ENCODE data around the gene NELL2. TPM values are rescaled to one million over a fixed set of nuclear protein-coding genes. Genes with fewer than 3 reads are reported as not detected.
"Not testable (repeated sequence)": the region's sequence is repeated elsewhere in the genome, so short reads cannot be mapped to it uniquely, and the experiment has no call there.

NELL2 gene
- total RNA-seq, 1 donor from 2014 or later: 27.1 TPM

DNA sequence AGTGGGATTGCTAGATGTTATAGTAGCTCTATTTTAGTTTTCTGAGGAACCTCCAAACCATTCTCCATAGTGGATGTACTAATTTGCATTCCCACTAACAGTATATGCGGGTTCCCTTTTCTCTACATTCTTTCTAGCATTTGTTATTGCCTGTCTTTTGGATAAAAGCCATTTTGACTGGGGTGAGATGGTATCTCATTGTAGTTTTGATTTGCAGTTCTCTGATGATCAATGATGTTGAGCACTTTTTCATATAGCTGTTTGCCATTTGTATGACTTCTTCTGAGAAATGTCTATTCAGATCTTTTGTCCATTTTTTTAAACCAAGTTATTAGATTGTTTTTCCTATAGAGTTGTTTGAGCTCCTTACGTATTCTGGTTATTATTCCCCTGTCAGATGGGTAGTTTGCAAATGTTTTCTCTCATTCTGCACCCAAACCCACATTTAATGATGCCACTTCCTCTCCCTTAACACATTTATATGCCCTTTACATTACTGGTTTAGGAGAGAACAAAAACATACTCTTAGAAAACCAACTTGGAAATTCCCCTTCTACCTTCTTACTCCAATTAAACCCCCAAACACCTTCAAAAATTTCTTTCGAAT is 48.2 kb downstream of the NELL2 start:
- H3K4me1 Mint-ChIP-seq (ENCODE audit: unreplicated experiment): no peaks in the 10 kb centered on the region

DNA sequence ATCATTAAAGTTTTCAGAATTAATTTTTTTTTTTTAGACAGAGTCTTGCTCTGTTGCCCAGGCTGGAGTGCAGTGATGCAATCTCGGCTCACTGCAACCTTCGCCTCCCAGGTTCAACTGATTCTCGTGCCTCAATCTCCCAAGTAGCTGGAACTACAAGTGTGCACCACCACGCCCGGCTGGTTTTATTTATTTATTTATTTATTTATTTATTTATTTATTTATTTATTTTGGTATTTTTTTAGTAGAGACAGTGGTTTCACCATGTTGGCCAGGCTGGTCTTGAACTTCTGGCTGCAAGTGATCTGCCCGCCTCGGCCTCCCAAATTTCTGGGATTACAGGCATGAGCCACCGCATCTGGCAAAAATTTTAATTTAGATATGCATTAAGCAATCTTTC is 54.4 kb downstream of the NELL2 start:
- H3K9me3 Mint-ChIP-seq; H3K4me1 Mint-ChIP-seq (ENCODE audit: unreplicated experiment); DNase-seq (ENCODE audit: extremely low spot score, unreplicated experiment); H3K36me3 Mint-ChIP-seq; H3K4me3 Mint-ChIP-seq; H3K27ac Mint-ChIP-seq; H3K27me3 Mint-ChIP-seq: not testable (repeated sequence)

More for the DNA sequence above, 48.2 kb downstream of the NELL2 start:
- no peaks in the 10 kb centered on the region for H3K27me3 Mint-ChIP-seq
- no peaks in the 10 kb centered on the region for H3K9me3 Mint-ChIP-seq
- no peak for DNase-seq (ENCODE audit: extremely low spot score, unreplicated experiment)
- no peak overlapping the region for H3K27ac Mint-ChIP-seq
- H3K4me3 Mint-ChIP-seq: no peak overlapping the region
- TF ChIP-seq, protein P1, sequence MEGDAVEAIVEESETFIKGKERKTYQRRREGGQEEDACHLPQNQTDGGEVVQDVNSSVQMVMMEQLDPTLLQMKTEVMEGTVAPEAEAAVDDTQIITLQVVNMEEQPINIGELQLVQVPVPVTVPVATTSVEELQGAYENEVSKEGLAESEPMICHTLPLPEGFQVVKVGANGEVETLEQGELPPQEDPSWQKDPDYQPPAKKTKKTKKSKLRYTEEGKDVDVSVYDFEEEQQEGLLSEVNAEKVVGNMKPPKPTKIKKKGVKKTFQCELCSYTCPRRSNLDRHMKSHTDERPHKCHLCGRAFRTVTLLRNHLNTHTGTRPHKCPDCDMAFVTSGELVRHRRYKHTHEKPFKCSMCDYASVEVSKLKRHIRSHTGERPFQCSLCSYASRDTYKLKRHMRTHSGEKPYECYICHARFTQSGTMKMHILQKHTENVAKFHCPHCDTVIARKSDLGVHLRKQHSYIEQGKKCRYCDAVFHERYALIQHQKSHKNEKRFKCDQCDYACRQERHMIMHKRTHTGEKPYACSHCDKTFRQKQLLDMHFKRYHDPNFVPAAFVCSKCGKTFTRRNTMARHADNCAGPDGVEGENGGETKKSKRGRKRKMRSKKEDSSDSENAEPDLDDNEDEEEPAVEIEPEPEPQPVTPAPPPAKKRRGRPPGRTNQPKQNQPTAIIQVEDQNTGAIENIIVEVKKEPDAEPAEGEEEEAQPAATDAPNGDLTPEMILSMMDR (conservative IDR thresholded peaks at IDR 0.05): no peak
- no peaks in the 10 kb centered on the region for H3K36me3 Mint-ChIP-seq

DNA sequence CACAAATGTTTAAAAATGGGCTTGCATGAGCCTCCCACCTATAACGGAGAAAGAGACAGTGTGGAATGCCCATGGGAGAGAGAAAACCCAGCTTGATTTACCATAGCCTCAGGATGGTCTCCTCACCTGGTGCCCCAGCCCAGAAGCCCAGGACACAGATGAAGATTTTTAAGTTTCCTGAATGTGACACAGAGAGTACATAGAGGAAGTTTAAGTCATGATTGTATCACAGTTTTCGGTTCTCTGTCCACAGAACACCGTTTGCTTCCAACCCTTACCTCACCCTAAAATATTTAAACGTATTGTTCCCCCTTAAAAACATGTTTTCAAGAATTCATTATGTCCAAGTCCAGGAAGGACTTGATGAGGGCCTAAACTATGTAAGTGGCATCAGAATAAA is 56.2 kb downstream of the NELL2 start:
- TF ChIP-seq, protein P1 (conservative IDR thresholded peaks at IDR 0.05): no peak
- no peaks in the 10 kb centered on the region for H3K4me1 Mint-ChIP-seq (ENCODE audit: unreplicated experiment)
- no peaks in the 10 kb centered on the region for H3K27me3 Mint-ChIP-seq
- no peak for DNase-seq (ENCODE audit: extremely low spot score, unreplicated experiment)
- H3K4me3 Mint-ChIP-seq: no peak overlapping the region
- no peak overlapping the region for H3K27ac Mint-ChIP-seq
- no peaks in the 10 kb centered on the region for H3K36me3 Mint-ChIP-seq
- H3K9me3 Mint-ChIP-seq: no peaks in the 10 kb centered on the region

DNA sequence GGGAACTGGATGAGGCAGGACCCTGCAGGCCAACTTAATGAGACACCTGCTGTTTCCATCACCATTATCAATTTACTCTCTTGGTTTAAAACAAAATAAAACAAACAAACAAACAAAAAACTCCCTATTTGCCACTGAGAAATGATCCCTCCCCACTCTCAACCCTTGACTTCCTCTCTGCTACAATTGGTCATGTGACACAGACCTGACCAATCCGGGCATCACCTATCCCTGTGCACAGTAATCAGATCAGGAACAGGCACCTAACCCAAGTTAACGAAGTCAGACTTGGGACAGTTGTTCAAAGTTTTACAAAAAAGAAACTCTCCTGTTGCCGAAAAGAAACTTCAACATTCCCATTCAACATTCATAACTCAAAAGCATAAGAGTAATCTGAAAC is 58.4 kb downstream of the NELL2 start:
- H3K27ac Mint-ChIP-seq: no peak overlapping the region
- TF ChIP-seq, protein P1 (conservative IDR thresholded peaks at IDR 0.05): no peak
- H3K9me3 Mint-ChIP-seq: no peaks in the 10 kb centered on the region
- no peaks in the 10 kb centered on the region for H3K27me3 Mint-ChIP-seq
- no peaks in the 10 kb centered on the region for H3K4me1 Mint-ChIP-seq (ENCODE audit: unreplicated experiment)
- no peaks in the 10 kb centered on the region for H3K36me3 Mint-ChIP-seq
- no peak overlapping the region for H3K4me3 Mint-ChIP-seq
- DNase-seq (ENCODE audit: extremely low spot score, unreplicated experiment): no peak

DNA sequence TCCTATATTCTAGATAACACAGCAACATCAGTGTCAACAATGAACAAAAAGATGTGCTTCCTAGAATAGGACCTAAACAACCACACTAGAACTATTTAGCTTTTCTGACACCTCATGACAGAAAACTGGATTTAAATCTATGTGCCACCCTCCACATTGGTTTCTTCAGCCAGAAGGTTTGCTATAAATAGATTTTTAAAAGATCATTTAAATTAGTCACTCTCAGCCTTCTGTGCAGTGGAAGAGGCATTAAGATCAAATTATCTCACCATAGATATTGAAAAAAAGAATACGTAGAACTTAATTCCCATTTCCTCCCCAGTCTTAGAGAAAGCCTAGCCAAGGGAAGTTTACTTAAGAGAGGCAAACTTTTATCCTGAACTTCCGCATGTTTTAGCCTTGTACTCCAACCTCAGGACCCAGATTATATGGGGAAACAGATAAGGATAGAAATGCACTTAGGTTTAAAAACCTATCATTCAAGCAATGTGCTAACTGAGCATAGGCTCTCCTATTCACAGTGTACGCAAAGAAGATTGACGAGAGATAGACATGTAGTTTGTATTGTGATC is 59.6 kb downstream of the NELL2 start:
- Mint-ChIP-seq H3K36me3 (no peaks in the 10 kb centered on the region), H3K9me3 (no peaks in the 10 kb centered on the region), H3K27me3 (no peaks in the 10 kb centered on the region), H3K27ac (no peak overlapping the region), H3K4me1 (ENCODE audit: unreplicated experiment) (no peaks in the 10 kb centered on the region), H3K4me3 (no peak overlapping the region)
- no peak for DNase-seq (ENCODE audit: extremely low spot score, unreplicated experiment)
- TF ChIP-seq, protein P1 (conservative IDR thresholded peaks at IDR 0.05): no peak

DNA sequence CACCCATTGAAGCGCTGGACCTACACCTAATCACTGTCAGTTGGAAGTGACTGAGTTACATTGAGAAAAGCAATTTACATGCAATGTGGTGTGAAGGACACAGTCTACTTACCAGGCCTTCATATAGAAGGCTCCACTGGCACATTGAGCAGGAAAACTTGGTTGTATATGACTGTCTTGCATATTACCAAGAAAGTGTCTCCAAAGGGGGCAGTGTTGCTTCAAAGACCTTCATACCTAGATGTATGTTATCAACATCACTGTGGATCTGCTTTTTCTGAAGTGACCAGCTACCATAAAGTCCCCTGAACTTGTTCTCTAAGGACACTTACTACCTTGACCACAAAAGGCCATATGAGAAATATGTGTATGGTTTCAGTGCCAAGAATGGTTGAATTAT is 64.1 kb downstream of the NELL2 start:
- no peak for DNase-seq (ENCODE audit: extremely low spot score, unreplicated experiment)
- H3K4me1 Mint-ChIP-seq (ENCODE audit: unreplicated experiment): no peaks in the 10 kb centered on the region

More for the DNA sequence above, 64.1 kb downstream of the NELL2 start:
- Mint-ChIP-seq H3K9me3 (no peaks in the 10 kb centered on the region), H3K27ac (no peak overlapping the region), H3K27me3 (no peaks in the 10 kb centered on the region), H3K4me3 (no peak overlapping the region), H3K36me3 (no peaks in the 10 kb centered on the region)
- TF ChIP-seq, protein P1 (conservative IDR thresholded peaks at IDR 0.05): peak; percentile 34
